GM21367 (cell line): Measurements from ENCODE around the gene SPATA31D3.
"Not testable (repeated sequence)": the region's sequence is repeated elsewhere in the genome, so short reads cannot be mapped to it uniquely, and the experiment has no call there.

Experiments
- ATAC-seq: cut with Tn5 transposase; IDR thresholded peaks from one replicate; pipeline ENCODE4 v1.9.1; 2021; ENCODE audit not compliant: unreplicated experiment

SPATA31D3 gene

DNA sequence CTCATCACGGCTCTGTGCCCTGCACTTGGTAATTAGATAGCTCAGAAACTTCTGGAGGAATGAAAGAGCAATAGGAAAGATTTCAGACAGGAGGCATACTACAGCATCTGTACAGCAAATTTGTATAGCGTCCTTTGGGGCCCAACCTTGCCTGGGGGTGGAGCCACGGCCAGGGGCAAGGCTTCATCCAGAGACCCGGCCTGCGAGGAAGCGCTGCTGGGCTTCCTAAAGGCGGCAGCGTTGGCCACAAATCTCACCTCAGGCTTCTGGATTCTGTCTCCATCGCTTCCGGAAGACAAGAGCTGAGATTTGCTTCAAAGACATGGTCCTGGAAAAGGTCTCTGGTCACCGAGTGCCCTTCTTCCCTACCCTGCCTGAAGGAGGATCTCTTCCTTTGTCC lies 33.1 kb downstream of the SPATA31D3 start:
- no peak for ATAC-seq

DNA sequence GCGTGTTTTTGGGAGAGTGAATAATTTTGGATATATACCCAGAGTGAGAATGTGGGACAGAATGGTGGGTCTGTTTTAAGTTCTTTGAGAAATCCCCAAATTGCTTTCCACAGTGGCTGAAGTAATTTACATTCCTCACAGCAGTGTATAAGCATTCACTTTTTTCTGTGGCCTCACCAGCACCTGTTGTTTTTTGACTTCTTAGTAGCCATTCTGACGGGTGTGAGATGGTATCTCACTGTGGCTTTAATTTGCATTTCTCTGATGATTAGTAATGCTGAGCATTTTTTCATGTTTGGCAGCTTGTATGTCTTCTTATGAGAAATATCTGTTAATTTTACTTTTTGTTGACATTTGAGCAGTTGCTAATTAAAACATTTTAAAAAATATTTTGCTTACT lies 35.9 kb downstream of the SPATA31D3 start:
- peak; percentile 51 for ATAC-seq

DNA sequence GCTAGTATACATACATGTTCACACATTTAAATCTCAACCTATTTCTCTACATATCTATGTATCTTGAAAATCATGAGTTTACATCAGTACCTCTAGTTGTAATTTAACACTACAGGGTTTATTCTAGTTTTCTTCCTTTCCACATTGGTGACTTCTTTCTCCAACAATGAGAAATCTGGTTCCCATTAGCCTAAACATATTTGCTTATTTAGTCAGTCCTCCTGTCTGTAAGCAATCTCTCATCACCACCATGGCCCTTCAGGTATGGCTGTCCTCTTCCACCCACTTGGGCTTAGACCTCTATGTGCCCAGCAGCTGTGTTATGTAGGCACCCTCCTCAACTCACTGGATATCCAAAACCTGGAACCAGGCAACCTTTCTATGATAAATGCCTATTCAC lies 37.3 kb downstream of the SPATA31D3 start:
- ATAC-seq = no peak

DNA sequence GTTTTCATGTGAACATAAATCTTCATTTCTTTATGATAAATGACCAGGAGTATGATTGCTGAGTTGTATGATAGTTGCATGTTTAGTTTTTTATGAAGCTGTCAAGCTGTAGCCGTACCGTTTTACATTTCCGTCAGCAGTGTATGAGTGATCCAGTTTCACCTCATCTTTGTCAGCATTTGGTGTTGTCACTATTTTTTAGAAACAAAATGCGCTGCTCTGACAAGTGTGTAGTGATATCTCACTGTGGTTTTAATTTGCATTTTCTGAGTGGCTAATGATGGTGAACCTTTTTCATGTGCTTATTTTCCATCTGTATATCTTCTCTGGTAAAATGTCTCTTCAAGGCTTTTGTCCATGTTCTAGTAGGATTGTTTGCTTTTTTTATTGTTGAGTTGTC lies 38.6 kb downstream of the SPATA31D3 start:
- ATAC-seq = no peak

DNA sequence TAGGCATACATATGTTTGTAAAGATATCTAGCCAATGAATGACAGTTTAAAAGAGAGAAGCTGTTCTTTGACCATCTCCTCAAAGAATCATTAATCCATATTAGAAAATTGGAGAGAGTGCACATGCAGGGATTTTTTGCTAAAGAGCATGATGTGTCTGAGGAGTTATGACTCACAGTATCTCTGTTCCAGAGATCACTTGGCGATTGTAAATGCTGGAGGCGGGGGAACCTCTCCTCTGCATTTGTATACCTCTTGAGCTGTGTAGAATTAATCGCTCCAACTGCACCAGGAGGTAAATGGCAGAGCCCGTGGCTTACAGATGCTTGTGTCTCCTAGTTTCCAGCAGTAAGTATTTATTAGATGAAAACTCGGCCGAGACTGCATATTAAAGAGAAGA lies 41.6 kb downstream of the SPATA31D3 start:
- ATAC-seq = no peak

DNA sequence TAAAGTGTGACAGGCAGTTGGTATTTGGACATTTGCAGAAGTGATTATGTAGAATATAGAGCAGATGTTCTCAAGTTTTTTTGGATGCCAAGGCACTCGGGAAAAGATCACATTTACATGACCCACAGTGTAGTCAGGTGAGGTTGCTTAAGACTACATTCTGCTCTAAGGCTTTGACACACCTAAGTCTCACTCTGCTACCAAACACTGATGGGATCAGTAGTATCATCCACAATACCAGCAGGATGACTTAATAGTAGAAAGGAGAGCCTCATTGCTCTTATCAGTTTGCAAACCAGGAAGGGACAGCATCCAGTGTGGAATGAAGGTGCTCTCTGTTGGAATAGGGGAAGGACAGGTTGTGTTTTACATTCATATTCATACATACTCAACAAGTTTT lies 42.8 kb downstream of the SPATA31D3 start:
- no peak for ATAC-seq

DNA sequence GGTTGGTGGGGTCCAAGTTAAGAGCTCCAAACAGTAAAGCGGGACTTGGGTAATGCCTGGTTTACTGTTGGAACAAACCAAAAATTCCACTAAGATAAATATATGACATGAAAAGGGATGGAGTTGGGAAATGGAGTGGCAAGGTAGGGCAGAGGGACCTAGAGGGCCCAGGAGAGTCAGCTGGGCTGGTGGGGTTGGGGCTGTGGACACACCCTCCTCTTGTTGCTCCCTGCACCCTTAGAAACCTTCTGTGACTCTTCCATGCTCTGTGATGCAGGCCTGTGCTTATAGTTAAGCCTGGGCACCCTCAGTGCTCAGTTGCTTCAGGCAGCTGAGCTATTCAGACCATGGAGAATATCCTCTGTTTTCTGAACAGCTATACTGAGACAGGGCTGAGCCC lies 45.2 kb downstream of the SPATA31D3 start, which contains the start of gene SPATA31D1:
Gene SPATA31D1, plus strand, starts transcription at position 301 of the 400 bp plus-strand sequence. Its CDS starts 47 bp downstream, at position 348.
- not testable (repeated sequence) for ATAC-seq

DNA sequence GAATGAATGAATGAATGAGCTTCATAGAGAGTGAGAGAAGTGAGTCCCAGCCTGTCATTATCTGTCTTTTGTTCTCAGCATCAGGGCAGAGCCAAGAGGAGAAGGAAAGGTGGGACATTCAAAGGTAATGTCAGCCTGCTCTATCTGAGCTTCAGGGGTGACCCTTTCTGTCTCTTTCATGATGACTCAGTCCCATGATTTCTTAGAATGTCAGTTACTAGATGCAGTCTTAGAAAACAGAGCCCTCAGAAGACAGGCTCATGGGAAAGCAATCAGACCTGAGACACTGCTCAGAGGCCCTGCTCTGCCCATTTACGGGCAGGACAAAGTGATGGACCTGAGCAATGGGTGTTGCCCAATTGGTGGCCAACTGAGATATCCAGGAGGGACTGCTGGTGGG lies 46.4 kb downstream of the SPATA31D3 start:
- ATAC-seq = no peak

DNA sequence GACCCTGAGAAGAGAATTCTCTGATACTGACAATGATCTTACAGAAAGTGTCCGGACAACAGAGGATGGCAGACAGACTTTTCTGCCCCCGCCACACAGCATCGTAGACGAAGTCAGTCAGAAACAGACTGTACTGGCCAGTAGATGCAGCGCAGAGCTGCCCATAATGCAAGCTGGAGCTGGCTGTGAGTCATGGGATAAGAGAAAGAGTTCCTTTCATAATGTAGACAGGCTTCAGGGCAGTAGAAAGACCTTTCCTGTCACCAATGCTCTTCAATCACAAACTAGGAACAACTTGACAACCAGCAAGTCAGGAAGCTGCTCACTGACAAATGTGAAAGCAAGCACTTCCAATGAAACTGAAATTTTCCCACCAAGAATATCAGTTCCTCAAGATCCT lies 50.4 kb downstream of the SPATA31D3 start:
- no peak for ATAC-seq
